Stimulated activated CD4-positive, alpha-beta T cell treated with anti-CD3 and anti-CD28 coated beads, TNF-alpha, amount 100 ng/mL, for 1 hour (primary cell): Measurements from ENCODE around the gene TRPM5.

Experiments
- DNase-seq, 3 donors: peaks; one replicate each; pipeline ENCODE4 v3.0.0-alpha.2; 2020; ENCODE audit warnings: low read depth in 3 of 3, low spot score in 1 of 3

TRPM5 gene

DNA sequence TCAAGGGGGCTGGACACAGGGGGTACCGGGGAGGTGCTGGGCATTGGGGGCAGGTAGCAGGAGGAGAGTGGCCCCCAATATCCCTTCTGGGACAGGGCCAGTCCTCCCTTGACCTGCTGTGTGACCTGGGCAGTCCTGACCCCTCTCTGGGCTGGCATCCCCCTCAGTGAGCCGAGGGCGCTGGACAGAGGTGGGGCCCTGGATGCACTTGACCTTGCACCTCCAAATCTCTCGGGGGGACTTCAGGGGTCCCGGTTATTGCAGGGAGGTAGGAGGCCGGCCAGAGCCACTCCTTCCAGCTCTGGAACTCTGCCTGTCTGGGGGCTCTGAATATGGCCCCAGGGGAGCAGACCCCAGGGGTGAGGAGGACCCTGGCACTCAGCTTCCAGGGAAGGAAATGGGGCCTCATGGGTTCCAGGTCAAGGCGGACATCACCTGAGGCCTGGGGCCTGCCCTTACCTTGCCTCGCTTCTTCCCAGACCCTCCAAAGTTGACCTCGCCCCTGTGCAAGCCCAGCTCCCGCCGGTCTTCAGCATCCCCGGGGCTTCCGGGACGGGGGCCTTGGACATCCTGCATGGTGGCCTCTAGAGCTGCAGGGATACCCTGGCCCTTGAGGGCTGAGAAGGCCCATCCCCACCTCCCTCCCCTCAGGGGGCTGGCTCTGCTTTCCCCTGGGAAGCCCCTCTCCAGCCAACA, 21.7 kb downstream of the TRPM5 start:
- no peak for DNase-seq

DNA sequence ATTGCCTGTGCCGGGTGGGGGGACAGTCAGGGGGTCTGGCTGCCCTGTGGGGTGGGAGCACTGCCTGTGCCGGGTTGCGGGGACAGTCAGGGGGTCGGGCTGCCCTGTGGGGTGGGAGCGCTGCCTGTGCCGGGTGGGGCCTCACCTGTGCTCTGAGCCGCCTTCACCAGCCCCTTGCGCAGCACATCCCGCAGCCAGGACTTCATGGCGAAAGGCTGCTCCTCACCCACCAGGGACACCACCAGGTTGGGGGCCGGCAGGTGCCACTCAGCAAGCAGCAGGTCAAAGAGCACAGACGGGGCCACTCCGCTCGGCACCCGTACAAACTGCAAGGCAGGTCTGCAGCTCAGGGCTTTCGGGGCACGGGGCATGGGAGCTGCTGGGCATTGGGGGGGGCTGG, 22.3 kb downstream of the TRPM5 start:
- no peak for DNase-seq

DNA sequence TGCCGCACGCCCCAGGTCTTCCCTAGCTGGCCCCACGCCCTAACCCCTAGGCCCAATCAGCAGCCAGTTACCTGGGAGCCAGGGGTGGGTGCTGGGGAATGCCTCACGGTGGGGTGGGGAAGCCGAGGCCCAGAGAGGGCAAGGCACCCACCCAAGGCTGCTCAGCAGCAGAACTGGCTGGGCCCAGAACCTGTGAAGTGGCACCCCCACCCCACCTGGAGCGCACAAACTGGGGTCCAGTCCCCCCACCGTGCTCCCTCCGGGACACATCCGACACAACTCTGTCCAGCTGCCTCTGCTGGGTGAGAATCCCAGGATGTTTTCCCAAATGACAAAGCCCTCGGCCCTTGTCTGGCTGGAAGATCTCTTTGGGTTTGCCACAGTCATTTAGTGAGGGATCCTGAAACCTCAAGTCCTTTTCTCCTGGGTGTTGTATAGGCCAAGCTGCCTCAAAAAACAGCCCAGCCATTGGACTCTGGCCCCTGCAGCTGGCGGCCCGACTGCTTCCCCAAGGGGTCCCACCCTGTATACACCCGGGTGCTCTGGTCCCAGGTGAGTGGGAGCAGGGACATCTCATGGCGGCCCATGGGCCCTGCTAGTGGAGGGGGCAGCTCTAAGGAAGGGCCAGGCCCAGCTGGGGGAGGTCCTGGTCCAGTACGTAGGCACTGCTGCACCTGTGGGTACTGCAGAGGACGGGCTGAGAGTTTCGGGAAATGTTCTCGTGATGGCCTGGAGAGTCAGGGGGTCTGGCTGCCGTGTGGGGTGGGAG, 22.9 kb downstream of the TRPM5 start:
- DNase-seq: no peak

DNA sequence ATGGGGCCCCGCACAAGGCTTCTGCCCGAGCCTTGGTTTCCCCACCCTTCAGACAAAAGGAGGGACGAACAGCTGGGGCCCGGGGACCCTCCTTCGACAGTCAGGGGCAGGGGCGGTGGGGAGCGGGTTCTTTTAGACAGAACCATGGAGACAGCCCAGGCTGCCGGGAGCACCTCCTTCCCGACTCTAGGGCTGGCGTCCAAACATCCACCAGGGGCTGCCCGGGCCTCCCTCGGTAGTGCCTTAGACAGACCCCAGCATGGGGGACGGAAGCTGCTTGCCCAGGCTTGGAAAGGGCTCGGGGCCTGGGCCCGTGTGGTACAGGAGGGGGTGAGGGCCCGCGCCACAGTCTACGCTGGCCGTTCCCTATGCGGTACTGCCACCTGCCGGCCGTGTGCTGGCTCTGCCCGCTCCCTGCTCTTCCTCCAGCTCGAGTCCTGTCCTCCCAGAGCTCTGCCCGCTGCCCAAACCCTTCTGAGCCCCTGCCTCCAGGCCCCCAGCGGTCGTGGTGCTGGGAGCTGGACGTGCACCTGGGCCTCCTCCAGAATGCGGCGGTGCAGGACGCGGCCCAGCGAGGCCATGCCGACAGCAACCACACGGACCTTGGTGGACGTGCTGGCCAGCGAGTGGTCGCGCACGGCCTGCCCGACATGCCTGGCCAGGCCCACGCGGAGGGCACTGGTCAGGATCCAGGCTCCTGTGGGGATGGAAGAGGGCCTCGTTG, 23.6 kb downstream of the TRPM5 start:
- peak; percentile 20 to 69 (median 36) for DNase-seq

GRCh38 chr11:2419638-2420501, 24.4 kb downstream of the TRPM5 start:
- DNase-seq: peak in 1 of 3 donors; percentile 47

DNA sequence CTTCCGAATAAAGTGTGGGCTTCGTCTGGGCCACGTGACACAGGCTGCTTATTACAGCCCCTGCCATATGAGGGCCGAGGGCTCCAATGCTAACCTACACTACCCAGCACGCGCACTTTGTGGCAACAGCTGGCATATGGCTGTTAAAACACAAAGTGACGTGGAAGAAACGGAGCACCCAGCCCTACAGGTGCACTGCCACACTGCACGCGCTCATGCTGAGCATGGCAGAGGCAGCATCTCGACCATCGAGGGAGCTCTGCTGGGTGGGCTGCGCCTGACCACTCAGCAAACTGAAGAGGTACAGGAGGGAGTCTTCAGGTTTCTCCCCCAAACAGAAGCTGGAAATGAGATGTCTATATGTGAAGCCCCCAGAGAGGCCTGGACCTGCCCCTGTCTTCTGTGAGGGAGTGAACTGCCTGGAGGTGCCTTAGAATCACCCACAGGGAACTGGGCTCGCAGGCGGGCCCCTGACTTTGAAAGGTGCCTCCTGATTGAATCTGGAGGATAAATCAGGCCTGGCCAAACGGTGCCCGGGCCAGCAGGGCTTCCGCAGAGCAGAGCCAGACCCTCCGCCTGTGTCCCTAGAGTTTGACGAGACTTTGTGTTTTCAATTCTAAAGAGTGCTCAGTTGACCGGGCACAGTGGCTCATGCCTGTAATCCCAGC, 25.5 kb downstream of the TRPM5 start:
- DNase-seq: no peak

DNA sequence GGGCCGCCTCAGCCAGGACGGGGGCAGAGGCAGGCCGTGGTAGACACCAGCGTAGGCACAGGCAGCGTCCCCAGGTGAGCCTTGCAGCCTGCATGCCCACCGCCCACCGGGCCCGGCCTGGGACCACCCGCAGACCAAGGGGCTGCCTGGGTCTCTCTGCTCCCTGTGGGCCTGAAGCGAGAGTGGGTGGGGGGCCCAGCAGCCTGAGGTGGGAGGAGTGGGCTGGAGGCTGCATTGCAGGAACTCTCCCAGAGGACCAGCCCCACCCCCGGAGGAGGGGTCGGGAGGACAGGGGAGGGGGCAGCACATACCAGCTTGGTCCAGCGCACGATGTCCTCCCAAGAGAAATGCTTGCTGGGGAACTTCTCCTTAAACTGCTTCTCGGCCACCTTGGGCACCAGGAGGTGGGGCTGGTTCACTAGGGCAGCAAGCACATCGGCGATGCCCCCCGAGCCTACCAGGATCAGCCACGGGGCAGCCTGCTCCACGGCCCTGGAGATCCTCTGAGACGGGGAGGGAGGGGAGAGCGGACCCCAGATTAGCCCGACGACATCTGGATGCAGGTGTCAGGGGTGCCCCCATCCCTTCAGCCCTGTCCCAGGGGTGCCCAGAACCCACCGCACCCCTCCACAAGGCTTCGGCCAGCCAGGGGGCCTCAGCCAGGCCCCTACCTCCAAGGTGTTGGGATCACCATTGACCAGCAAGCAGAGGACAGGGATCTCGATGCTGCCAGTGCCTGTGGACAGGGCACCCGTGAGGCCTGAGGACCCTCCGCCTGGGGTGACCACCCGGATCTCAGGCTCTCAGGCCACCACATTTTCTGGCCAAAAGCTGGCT, 26.2 kb downstream of the TRPM5 start:
- DNase-seq: no peak

DNA sequence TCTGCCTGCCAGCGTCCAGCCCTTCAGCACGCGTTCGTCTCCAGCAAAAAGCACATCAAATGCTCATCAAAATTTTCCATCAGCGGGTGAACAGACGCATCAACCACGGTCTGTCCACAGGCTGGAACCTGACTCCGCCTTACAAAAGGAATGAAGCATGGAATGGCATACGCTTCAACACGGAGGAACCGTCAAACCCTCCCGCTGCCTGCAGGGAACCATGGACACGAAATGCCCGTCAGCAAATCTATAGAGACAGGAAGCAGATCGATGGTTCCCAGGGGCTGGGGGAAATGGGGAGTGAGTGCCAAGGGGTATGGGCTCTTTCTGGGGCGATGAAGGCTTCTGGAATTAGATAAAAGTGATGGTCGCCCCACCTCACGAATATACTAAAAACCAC, 27.5 kb downstream of the TRPM5 start:
- DNase-seq: no peak

DNA sequence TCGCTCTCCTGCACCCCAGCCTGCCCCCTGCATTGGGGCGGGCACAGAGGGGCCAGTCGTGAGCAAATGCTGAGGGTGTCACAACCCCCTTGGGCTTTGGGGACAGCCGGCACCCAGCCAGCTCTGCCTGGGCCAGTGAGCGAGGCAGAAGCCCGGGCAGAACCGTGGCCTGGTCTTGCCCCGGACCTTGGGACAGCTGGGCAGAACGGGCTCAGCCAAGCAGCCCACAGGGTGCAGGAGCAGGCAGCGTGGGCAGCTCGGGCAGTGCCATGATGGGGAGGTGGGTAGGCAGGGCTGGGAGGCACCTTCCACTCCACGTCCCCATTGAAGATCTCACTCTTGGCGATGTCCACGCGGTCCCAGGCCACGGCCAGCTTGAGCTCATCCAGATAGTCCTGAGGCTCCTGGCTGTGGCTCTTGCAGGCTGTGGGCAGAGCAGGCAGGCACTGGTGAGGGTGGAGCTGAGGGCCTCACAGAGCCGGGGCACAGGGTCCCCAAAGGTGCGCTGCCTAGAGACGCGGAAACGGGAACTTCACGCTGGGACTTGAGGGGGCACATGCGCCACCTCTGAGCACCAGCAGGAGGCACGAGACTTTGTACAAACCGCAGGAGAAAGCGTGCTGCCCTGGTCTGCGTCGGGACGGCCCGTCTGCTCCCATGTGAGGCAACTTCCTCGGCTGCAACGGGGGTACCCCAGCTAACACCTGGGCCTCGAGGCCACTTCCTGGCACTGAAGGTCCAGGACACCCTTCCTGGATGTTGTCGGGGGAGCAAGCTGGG, 28.5 kb downstream of the TRPM5 start:
- no peak for DNase-seq

DNA sequence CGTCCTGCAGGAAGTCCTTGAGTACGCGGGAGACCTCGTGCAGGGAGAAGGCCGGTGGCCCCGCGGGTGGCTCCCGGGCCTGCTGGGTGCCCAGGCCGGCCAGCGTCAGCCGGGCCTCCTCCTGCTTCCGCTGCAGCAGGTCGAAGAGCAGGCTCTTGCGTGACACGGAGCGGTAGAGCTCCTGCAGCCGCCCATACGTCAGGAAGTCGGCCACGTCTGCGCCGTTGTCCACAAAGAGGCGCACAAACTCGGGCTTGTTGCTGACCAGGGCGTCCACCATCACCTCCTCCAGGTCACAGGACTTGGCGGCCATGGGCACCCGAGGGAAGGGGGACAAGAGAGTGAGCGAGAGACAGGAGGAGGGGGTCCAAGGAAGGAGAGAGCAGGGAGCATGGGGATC, 29.1 kb downstream of the TRPM5 start:
- no peak for DNase-seq

DNA sequence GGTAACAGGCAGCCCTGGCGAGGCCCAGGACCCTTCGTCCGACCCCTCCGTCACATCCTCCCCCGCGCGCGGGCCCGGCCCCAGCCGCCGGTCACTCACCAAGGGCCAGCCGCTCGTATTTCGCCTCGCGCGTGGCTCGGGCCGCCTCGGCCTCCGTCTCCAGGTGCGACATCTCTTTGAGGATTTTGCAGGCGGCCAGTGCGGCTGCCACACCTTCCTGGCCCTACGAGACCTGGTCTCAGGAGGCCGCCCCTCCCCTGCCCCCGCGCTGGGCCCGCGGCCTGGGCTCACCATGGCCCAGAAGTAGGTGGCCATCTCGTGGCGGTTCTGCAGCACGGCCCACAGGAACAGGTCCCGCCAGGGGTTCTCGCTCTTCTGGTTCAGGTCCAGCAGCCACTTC, 29.7 kb downstream of the TRPM5 start:
- DNase-seq: no peak

GRCh38 chr11:2413742-2414579, 30.4 kb downstream of the TRPM5 start:
- DNase-seq: no peak

- no peak for DNase-seq
These were observed 32.0 kb downstream of the TRPM5 start for GRCh38 chr11:2412323-2412722.

DNA sequence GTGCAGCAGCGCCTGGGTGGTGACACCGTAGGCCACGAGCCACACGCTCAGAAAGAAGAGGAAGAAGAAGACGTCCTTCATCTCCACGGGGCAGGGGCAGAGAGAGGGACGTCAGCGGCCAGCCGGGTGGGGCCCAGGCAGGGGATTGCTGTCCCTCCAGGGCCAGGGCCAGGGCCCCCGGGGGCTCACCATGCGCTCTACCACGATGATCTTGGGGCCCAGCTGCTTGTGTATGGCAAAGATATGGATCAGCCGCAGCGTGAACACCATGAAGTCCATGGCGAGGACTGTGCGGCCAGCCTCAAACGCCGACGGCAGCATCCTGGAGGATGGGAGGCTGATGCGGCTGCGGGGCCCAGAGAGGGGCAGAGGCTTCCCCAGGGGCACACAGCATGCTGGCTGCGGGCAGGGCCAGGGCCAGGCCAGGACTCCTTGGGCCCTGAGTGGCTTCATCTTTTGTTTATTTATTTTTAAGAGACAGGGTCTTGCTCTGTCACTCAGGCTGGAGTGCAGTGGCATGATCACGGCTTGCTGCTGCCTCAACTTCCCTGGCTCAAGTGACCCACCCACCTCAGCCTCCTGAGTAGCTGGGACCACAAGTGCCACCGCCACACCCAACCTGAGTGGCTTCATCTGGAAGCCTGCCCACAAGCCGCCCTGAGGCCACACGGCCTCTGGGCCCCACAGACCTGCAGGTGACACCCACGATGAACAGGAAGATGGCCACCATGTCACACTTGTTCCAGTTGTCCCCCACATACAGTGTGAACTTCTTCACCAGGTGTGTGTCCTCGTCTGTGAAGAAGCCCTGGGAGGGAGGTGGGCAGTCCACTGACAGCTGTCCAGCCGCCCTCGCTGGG, 32.6 kb downstream of the TRPM5 start:
- no peak for DNase-seq

DNA sequence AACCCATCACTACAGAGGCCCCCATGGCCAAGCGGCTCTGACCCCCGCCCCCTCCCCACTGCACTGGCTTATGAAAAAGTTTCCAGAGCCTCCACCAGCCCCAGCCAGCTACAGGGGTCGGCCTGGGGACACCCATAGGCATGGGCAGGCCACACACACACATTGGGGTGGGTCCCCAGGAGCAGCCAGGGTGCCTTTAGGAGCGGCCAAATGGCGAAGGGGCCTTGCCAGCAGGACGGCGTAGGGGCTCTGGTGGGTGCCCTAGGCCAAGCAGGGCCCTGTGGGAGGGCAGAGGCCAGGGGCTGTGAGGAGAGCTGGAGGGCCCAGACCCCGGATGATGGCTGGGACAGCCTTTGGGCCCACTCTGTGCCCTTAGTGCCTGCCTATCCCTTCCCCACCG, 33.7 kb downstream of the TRPM5 start:
- DNase-seq: no peak

DNA sequence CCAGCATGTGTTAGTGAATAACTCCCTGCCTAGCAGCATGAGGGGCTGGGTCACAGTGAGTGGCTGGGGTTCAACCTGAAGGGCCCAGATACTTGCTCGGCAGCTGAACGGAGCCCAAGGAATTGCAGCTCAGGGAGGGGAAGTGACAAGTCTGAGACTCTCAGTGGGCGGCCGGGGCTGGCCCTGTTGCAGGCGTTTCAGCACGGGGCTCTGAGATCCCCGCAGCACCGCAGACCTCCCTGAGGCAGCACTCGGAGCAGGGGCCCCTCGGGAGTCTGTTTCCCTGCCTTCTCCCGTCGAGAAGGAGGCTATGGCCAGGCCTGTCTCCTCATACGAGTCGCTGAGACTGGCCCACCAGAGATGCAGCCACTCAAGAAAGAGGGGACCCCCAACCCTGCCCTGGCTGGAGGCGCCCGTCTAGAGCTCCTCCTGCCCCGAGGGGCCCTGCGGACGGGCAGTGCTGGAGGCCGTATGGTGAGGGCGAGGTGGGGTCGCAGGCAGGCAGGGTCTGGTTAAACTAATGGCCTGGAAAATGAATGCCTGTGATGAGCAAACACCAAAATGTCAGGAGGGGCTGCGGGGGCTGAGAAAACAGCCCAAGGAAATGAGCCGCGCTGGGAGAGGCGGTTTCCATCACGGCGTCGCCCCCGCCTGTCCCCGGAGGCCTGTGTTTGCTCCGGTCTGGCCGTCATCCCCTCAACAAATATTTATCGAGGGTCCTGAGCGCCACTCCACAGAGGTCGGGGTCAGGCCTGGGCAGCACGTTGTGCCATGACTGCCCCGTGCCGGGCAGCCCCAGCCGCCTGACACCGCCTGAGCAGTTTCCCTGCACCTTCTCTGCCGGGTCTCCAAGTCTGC, 34.5 kb downstream of the TRPM5 start:
- no peak for DNase-seq
